Stimulated activated CD4-positive, alpha-beta T cell treated with anti-CD3 and anti-CD28 coated beads, Interleukin-12 subunit alpha, Interleukin-12 subunit beta, amount 100 ng/mL, for 4 hours (primary cell): ENCODE results near the gene CHMP5.
A peak's percentile ranks its signal among the peaks of the same experiment; 100 is the strongest.

Experiments
- DNase-seq: peaks from one replicate; pipeline ENCODE4 v3.0.0-alpha.2; 2020

CHMP5 gene

GRCh38 chr9:33264473-33265177 lies at the start of gene CHMP5, which contains the start of gene BAG1:
Gene CHMP5 (plus strand): TSS chr9:33265049. CDS start chr9:33265079, 30 bp downstream.
Gene BAG1 (minus strand): TSS chr9:33264708.
- DNase-seq: peak; percentile 100

DNA sequence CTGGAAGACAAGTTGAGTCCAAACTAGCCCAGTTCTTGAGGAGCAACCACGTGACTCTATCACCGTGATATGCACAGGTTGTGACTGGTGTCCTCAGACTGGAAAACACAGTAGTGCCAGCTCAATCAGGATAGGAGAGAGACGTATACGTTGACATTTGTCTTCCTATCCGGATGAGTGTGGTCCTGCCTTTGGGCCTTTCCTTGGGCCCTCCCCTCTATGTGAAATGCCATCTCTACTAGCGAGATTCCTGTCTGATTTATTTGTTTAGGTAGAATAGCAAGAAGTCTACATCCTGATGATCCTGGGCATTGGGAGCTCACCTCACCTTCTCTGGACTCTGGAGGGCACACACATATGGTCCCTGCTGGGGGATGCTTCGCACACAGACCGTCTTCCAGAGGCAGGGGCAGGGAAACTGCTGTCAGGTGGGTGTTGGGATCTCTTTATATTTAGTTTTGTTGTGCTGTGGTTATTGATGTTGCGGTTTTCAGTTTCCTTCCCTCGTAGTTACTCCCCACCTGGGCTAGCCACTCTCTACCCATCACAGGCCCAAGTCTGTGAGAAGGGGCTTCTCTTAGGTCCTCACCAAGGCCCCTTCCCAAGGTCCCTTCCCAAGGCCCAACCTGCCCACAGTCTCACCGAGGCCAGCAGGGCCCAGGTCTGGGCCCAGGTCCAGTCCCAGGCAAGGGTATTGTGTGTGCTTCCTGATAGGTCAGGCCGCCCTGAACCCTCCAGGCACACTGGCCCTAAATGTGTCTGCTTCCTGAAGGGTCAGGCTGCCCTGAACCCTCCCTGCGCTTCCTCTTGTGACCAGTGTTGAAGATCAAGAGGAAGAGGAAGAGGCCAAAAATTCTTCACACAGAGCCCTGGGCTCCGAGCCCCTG lies 43.9 kb upstream of the CHMP5 start:
- DNase-seq: no peak

- no peak for DNase-seq
These were observed 43.3 kb upstream of the CHMP5 start for GRCh38 chr9:33221568-33221884.

DNA sequence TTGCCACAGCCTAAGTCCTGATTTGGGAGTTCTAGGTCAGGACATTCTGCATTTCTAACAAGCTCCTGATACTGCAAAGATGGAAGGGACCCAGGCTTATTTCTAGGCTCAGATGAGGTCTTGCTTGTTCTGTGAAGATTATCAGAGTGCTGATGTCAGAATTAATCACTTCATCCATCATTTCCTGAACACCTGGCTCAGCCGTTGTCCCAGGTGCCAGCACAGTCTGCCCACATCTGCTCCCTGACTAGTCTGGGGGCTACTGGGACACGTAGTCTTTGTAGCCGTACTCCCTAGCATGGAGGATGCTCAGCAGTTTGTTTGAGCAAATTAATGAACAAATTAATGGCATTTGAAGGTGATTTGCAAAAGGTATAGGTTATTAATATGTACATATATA lies 42.8 kb upstream of the CHMP5 start:
- no peak for DNase-seq

- no peak for DNase-seq
These were observed 41.2 kb upstream of the CHMP5 start for GRCh38 chr9:33223696-33224095.

DNA sequence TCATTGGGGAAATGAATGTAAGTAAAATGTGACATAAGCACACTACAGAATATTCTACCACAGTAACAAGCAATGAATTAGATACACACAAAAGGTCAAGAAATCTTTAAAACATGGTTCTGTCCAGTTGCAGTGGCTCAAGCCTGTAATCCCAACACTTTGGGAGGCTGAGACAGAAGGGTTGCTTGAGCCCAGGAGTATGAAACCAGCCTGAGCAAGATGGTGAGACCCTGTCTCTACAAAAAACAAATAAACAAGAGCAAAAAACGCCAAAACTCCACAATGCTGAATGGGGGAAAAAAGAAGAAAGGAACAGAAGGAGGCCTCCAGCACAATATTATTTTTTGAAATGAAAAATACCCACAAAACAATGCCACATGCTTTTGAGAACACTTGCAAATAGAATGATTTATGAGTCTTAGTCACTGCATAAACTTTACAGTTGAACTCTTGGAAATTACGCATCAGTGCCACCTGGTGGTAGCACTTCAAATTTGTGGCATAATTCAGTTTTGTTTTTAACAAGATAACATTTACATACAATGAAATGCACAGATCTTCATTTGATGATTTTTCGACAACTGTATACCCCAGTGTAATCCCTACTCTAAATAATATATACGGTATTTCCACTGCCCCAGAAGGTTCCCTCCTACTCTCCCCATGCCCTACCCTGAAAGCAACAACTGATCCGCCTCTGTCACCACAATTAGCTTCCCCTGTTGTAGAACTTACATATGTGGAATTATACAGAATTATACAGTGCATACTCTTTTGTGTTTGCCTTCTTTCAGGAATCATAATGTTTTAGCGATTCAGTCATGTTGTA lies 39.3 kb upstream of the CHMP5 start:
- DNase-seq: peak; percentile 60

DNA sequence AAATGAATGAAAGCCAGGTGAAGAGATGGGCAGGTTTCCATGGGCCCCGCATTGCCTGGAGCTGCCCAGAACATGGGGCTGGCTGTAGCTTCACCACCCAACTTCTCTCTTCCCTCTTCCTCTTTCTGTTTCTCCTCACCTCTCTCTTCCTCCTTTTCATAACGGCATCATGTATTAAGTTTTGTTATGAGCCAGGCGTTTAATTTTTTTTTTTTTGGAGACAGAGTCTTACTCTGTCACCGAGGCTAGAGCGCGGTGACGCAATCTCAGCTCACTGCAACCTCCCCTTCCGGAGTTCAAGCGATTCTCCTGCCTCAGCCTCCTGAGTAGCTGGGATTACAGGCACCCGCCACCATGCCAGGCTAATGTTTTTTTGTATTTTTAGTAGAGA lies 37.8 kb upstream of the CHMP5 start:
- no peak for DNase-seq

DNA sequence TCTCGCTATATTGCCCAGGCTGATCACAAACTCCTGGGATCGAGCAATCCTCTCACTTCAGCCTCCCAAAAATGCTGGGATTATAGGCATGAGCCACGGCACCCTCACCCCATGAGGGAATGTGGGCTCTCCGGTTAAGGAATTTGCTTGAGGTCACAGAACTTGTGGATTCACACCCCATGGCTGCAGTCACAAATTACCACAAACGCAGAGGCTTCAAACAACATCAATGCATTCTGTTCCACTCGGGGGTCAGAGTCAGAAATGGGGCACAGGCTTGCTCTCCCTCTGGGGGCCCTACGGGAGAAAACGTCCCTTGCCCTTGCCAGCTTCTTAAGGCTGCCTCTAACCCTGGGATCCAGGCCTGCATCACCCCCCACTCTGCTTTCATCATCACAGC lies 37.1 kb upstream of the CHMP5 start:
- no peak for DNase-seq

GRCh38 chr9:33228606-33229005 lies 36.2 kb upstream of the CHMP5 start:
- no peak for DNase-seq

GRCh38 chr9:33229359-33230114 lies 35.3 kb upstream of the CHMP5 start:
- no peak for DNase-seq

GRCh38 chr9:33230756-33231622 lies 33.9 kb upstream of the CHMP5 start:
- no peak for DNase-seq

DNA sequence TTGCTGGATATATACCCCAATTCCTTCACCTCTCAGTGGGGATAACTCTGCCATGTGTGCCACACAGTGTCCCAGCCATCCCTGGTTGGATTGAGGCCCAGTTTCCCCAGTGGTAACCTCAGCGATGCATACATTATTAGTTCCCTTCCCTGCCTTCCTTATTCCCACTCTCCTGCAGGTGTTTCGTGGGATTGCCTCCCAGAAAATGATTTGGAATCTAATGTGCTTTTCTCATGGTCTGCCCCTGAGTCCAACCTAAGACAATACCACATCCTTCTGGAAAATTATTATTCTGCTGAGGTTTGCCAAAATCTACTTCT lies 33.3 kb upstream of the CHMP5 start:
- DNase-seq: no peak

DNA sequence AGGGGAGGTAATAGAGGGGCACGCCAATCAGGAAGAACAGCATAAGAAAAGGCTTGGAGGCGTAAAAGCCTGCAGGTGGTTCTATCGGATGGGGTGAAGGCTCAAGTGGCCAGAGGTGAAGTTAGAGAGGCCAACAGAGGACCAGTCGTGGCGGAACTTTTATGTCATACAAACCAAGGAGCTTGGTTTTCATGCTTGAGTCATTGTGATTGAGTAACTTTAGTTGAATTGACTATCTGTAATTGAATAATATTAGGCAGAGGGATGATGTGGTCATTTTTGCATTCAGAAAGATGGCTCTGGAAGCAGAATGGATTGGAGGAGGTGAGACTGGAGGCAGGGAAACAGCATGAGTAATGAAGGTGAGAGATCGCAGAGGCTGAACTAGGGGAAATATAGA lies 32.0 kb upstream of the CHMP5 start:
- DNase-seq: no peak

DNA sequence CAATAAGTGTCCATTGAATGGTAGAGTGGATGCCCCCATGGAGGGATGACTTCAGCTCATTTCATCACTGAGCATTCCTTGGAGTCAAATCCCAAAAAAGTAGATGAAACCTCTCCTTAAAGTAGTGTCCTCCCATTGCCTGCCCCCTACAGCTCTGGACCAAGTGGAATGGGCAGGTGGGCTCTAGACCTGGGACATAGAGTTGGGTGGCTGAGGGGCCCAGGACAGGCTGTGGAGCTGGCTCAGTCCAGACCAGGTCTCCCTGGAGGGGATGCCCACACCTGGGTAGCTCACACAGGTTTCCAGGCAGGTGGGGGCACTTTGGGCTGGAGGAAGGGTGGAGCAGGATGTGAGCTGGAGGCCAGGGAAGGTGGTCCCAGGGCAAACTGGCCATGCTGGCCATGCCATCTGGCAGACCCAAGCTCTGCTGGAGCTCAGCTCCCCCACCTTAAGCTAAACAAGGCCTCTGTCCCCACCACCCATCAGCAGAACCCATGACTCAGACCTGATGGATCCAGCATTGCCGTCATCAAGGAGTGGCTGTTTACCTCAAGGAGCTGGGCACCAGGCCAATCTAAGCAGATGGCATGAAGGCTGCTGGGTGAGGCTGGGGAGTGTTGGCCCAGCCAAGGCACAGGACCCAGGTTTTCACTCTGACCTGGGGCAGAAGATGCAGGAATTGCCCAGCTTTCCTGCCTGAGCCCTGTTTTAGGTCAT lies 31.1 kb upstream of the CHMP5 start:
- no peak for DNase-seq

- DNase-seq: no peak
These were observed 30.1 kb upstream of the CHMP5 start for GRCh38 chr9:33234511-33235467.

GRCh38 chr9:33236571-33236970 lies 28.3 kb upstream of the CHMP5 start:
- DNase-seq: no peak

GRCh38 chr9:33239921-33240320 lies 24.9 kb upstream of the CHMP5 start, which contains the start of gene SPINK4:
Gene SPINK4 (plus strand): TSS chr9:33240167. CDS start chr9:33240209, 42 bp downstream.
- DNase-seq: no peak

- DNase-seq: no peak
These were observed 23.6 kb upstream of the CHMP5 start for GRCh38 chr9:33241298-33241697.

DNA sequence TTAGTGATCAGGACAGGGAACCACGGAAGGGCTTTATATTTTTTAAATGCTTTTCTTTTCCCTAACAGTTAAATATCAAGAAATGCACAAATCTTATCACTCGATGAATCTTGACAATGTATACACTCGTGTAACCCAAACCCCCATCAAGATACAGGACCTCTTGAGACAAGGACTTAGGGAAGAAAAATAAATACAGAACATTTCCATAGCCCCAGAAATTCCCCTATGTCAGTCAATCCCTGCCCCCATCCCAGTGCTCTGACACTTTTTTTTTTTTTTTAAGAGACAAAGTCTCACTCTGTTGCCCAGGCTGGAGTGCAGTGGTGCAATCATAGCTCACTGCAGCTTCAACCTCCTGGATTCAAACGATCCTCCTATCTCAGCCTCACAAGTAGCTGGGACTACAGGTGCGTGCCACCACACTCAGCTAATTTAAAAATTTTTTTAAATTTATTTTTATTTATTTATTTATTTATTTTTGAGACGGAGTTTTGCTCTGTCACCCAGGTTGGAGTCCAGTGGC lies 22.2 kb upstream of the CHMP5 start:
- DNase-seq: no peak
